Measurements from ENCODE around the gene SERPINE1.
"Not testable (repeated sequence)": the region's sequence is repeated elsewhere in the genome, so short reads cannot be mapped to it uniquely, and the experiment has no call there.

- not testable (repeated sequence) for TF ChIP-seq CTCF, POLR2A (IDR thresholded peaks at IDR 0.05)
Observed at GRCh38 chr7:101113140-101113539, 13.8 kb upstream of the SERPINE1 start.
